ENCODE results near the gene HECW1. TPM values are rescaled to one million over a fixed set of nuclear protein-coding genes. Genes with fewer than 3 reads are reported as not detected.
A peak's percentile ranks its signal among the peaks of the same experiment; 100 is the strongest.

HECW1 gene
- total RNA-seq, 2 donors from 2014 or later, result not detected

DNA sequence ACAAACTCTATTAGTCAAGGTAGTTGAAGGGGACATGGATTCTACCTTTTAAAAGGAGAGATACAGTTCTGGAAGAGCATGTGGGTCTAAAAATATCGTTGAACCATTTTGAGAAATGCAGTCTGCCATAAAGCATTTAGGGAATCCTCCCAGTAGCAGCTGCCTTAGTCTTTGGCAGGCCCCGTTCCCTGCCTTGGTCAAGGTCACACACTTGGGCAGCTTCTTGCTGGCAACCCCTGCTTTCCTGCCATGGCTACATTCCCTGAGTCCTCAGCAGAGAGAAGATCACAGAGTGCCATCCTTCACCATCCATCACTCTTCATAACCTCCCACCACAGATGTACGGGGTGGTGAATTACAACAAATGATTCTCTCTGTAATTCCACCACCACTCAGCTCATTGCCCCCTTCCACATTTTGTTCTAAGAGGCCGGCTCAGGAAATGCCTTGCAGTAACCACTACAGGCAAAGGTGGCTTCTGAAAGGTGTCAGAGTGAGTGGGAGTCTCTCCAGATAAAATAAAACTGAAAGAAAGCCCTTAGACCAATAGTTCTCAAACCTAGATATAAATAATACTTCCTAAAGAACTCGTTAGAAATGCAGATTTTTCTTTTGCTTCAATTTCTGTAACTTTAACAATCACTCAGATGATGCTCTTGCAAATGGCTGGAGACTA, 349.0 kb downstream of the HECW1 start:
- no peak for ATAC-seq

DNA sequence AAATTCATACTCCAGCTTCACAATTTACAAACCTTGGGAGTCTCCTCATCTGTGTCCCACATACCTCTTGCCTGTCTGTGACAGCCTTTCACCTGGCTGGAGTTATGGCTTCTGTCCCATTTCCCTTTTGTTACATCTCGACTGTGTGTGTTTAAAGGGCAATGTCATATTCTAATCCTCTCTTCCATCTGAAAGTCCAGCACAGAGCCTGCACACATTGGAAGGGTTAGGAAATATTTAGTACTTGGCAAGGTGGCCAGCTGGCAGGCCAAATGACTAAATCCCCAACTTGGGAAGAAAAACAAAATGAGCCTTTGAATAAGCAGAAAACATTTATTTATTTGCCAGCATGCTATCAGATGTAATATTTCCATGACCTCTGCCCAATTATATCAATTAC, 350.4 kb downstream of the HECW1 start:
- H3K9me3 Mint-ChIP-seq, result no peaks in the 10 kb centered on the region
- H3K27ac Mint-ChIP-seq, result no peak overlapping the region
- ATAC-seq (no peak), DNase-seq (ENCODE audit: low spot score in 2 of 2) (no peak)
- H3K36me3 Mint-ChIP-seq, result no peaks in the 10 kb centered on the region

More for the DNA sequence above, 349.0 kb downstream of the HECW1 start:
- DNase-seq (ENCODE audit: low spot score in 2 of 2), result no peak
- Mint-ChIP-seq H3K9me3 (no peaks in the 10 kb centered on the region), H3K27ac (peak overlapping the region in 1 of 2 donors; percentile 9), H3K36me3 (no peaks in the 10 kb centered on the region)

GRCh38 chr7:43463401-43463980, 351.0 kb downstream of the HECW1 start:
- DNase-seq (ENCODE audit: low spot score in 2 of 2) (no peak), ATAC-seq (no peak)
- H3K9me3 Mint-ChIP-seq, result no peaks in the 10 kb centered on the region
- no peak overlapping the region for H3K27ac Mint-ChIP-seq
- no peaks in the 10 kb centered on the region for H3K36me3 Mint-ChIP-seq

DNA sequence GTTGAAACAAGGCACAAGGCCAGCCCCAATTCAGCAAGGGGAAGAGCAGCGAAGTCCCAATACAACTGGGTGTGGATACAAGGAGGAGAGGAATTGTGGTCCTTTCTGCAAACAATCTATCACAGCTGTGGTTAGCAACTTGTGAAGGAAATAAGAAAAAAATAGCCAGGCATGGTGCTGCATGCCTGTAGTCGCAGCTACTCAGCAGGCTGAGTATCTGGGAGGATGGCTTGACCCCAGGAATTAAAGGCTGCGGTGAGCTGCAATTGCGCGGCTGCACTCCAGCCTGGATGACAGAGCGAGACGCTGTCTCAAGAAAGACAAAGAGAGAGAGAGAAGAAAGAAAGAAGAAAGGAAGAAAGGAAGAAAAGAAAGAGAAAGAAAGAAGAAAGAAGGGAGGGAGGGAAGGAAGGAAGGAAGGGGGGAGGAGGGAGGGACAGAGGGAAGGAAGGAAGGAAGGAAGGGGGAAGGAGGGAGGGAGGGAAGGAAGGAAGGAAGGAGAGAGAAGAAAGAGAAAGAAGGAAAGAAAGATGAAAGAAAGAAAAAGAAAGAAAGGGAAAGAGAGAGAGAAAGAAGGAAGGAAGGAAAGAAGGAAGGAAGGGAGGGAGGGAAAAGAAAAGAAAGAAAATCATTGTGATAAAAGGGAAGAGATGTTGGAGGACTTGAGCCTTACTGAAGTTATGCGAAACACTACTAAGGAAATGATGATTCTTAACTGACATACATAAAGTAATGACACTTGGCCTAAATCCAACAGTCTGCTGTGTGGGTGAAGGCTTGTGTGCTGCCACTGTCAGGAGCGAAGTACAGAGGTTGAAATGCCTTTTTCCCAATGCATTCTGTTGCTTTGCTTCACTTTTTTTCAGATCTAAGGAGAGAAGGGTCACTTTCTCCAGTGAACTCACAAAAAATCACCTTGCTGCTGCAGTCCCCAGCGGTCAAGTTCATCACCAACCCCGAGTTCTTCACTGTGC, 353.4 kb downstream of the HECW1 start:
- ATAC-seq, result no peak
- Mint-ChIP-seq H3K9me3 (no peaks in the 10 kb centered on the region), H3K27ac (no peak overlapping the region), H3K36me3 (no peaks in the 10 kb centered on the region)
- DNase-seq (ENCODE audit: low spot score in 2 of 2), result no peak

DNA sequence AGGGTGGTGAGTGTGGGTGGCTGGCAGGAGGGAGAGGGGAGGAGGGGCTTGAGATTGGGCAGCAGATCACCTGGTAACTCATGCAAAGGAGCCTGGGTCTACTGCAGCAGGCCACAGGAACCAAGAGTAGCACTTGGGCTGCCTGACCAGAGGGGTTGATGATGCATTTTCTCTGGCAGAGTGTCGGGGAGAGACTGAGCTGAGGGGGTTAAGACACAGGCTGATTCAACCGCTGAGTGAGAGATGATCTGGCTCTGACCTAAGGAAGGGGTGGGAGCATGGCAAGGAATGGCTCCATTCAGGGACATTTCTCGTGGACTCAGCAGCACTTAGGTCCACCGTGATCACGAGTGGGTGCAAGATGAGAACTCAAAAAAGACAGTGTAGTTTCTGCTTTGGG, 355.0 kb downstream of the HECW1 start:
- Mint-ChIP-seq H3K9me3 (no peaks in the 10 kb centered on the region), H3K36me3 (no peaks in the 10 kb centered on the region), H3K27ac (no peak overlapping the region)
- no peak for DNase-seq (ENCODE audit: low spot score in 2 of 2)
- no peak for ATAC-seq

GRCh38 chr7:43467846-43468245, 355.4 kb downstream of the HECW1 start:
- H3K27ac Mint-ChIP-seq, result no peak overlapping the region
- H3K36me3 Mint-ChIP-seq, result no peaks in the 10 kb centered on the region
- DNase-seq (ENCODE audit: low spot score in 2 of 2), result no peak
- ATAC-seq, result no peak
- no peaks in the 10 kb centered on the region for H3K9me3 Mint-ChIP-seq

GRCh38 chr7:43469051-43469450, 356.6 kb downstream of the HECW1 start:
- no peaks in the 10 kb centered on the region for H3K36me3 Mint-ChIP-seq
- ATAC-seq (no peak), DNase-seq (ENCODE audit: low spot score in 2 of 2) (no peak)
- no peak overlapping the region for H3K27ac Mint-ChIP-seq
- H3K9me3 Mint-ChIP-seq, result no peaks in the 10 kb centered on the region

DNA sequence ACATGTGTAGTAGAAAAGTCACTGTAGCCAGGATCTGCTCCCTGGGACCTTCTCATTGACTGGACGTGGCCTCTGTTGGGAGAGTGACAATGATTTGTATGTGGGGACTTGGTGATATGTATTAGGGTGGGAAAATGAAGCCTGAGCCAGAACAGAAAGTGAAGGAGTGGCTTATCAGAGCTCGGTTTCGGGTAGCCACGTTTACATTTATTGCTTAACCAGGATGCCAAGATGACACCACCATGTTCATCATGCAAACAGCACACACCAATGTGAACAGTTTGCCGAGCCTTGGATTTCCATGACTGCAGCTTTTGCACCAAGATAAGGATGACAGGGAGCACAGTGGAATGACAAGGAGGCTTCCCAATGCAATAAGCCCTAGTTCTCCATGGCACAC, 357.7 kb downstream of the HECW1 start:
- no peaks in the 10 kb centered on the region for H3K9me3 Mint-ChIP-seq
- no peaks in the 10 kb centered on the region for H3K36me3 Mint-ChIP-seq
- H3K27ac Mint-ChIP-seq, result no peak overlapping the region
- ATAC-seq, result no peak
- DNase-seq (ENCODE audit: low spot score in 2 of 2), result no peak

DNA sequence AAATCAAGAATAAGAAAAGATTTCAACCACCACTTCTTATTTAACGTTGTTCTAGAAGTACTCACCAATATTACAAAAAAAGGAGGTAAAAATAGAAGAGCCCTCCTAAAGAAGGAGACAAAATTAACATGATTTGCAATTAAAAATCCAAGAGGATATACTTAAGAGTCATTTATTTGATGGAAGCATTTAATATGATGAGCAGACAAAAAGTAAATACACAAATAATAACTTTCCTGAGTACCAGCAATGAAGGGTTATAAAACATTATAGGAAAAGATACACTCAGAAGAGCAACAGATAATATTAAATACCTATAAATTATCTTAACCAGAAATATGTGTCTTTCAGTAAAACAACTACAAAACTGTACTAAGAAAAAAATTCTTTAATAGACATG, 363.5 kb downstream of the HECW1 start:
- no peaks in the 10 kb centered on the region for H3K9me3 Mint-ChIP-seq
- no peaks in the 10 kb centered on the region for H3K36me3 Mint-ChIP-seq
- ATAC-seq, result no peak
- no peak for DNase-seq (ENCODE audit: low spot score in 2 of 2)
- H3K27ac Mint-ChIP-seq, result no peak overlapping the region

GRCh38 chr7:43476896-43477295, 364.4 kb downstream of the HECW1 start:
- Mint-ChIP-seq H3K9me3 (no peaks in the 10 kb centered on the region), H3K27ac (no peak overlapping the region), H3K36me3 (no peaks in the 10 kb centered on the region)
- DNase-seq (ENCODE audit: low spot score in 2 of 2), result no peak
- ATAC-seq, result no peak

DNA sequence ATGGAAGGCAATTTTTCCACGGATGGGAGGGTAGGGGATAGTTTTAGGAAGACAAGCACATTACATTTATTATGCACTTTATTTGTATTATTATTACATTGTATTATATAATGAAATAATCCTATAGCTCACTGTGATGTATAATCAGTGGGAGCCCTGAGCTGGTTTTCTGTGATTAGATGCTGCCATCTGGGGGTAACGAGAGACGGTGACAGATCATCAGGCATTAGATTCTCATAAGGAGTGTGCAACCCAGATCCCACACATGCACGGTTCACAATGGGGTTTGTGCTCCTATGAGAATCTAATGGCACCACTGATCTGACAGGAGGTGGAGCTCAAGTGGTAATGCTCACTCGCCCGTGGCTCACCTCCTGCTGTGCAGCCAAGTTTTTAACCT, 366.6 kb downstream of the HECW1 start:
- Mint-ChIP-seq H3K9me3 (no peaks in the 10 kb centered on the region), H3K36me3 (no peaks in the 10 kb centered on the region), H3K27ac (no peak overlapping the region)
- no peak for ATAC-seq
- no peak for DNase-seq (ENCODE audit: low spot score in 2 of 2)

- H3K9me3 Mint-ChIP-seq, result no peaks in the 10 kb centered on the region
- no peaks in the 10 kb centered on the region for H3K36me3 Mint-ChIP-seq
- DNase-seq (ENCODE audit: low spot score in 2 of 2) (no peak), ATAC-seq (no peak)
- no peak overlapping the region for H3K27ac Mint-ChIP-seq
Observed at GRCh38 chr7:43479543-43479942, 367.1 kb downstream of the HECW1 start.

GRCh38 chr7:43480581-43480980, 368.1 kb downstream of the HECW1 start:
- no peak overlapping the region for H3K27ac Mint-ChIP-seq
- H3K36me3 Mint-ChIP-seq, result no peaks in the 10 kb centered on the region
- DNase-seq (ENCODE audit: low spot score in 2 of 2), result no peak
- no peak for ATAC-seq
- no peaks in the 10 kb centered on the region for H3K9me3 Mint-ChIP-seq

DNA sequence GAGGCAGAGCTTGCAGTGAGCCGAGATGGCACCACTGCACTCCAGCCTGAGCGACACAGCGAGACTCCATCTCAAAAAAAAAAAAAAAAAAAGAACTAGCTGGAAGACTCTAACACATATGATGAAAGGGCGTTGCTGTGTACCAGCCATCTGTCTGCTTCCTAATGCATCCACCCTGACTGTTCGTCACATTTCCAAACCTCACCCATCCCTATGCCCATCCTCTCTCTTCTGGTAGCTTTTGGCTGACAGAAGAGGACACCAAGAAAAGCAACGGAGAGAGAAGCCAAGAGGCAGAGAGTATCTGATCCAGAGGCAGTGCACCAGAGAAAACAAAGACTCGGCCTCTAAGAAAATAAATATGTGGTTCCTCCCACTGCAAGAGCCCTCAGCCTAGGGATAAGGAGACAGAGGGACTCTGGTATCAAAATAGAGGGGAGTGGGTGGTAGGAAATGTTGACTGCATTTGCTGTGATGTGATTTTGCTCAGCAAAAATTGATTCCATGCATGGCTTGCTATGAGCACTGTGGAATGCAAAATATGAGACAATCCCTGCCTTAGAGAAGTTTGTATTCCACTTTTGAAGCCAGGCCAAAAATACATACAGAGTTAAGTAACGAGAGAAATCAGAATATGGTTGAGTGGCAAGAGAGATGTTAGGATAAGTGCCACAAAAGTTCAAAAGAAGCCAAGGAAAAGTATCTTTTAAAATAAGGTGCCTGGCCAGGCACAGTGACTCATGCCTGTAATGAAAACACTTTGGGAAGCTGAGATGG, 369.6 kb downstream of the HECW1 start:
- DNase-seq (ENCODE audit: low spot score in 2 of 2) (no peak), ATAC-seq (no peak)
- H3K36me3 Mint-ChIP-seq, result no peaks in the 10 kb centered on the region
- H3K27ac Mint-ChIP-seq, result no peak overlapping the region
- H3K9me3 Mint-ChIP-seq, result no peaks in the 10 kb centered on the region

- ATAC-seq, result no peak
- Mint-ChIP-seq H3K9me3 (no peaks in the 10 kb centered on the region), H3K27ac (no peak overlapping the region), H3K36me3 (no peaks in the 10 kb centered on the region)
- DNase-seq (ENCODE audit: low spot score in 2 of 2), result no peak
Observed at GRCh38 chr7:43482679-43483252, 370.3 kb downstream of the HECW1 start.

DNA sequence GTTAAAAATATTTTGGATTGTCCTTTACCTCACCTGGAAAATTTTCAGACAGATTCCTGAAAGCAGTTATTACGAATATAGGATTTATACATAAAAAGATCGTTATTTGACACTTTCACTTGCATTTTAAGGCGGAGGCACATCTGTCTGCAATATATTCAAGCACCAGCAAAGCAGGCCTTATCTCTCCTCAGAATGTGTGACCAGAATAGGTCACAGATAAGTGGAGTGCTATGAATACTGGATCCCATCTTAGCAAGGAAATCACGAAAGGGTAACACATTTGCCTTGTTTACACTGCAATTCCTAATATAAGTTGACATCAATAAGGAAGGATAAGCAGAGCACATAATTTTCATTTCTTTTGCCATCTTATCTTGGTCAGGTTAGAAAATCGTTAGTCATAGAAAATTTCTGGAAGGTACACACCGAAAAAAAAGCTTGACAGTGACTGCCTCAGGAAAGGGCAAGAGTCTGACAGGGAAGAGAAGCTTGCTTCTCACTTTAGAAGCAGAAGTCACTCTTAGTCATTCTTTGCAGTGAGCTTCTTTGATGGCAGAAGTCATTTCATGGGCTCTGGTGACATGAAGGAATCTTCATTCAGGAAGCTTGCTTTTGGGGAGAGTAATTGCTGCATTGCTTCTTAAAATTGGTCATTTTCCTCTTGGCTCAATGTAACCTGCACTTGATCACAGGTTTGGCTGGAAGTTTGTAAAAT, 372.4 kb downstream of the HECW1 start:
- no peaks in the 10 kb centered on the region for H3K9me3 Mint-ChIP-seq
- ATAC-seq (no peak), DNase-seq (ENCODE audit: low spot score in 2 of 2) (no peak)
- H3K36me3 Mint-ChIP-seq, result no peaks in the 10 kb centered on the region
- no peak overlapping the region for H3K27ac Mint-ChIP-seq

Data from activated naive CD4-positive, alpha-beta T cell treated with anti-CD3 and anti-CD28 coated beads, Interleukin-2, amount 50 U/mL, for 72 hours (primary cell).